Panc1 (cell line): ENCODE measurements around the gene RPL10A.

Experiments used
- POLR2AphosphoS5 ChIP-seq: IDR thresholded peaks from 2 replicates; pipeline ENCODE4 v1.6.1; 2012; ENCODE audit warnings: mild to moderate bottlenecking, low read depth, low read length, moderate library complexity
- SIN3A ChIP-seq: IDR thresholded peaks from 2 replicates; pipeline ENCODE4 v1.6.1; 2012; ENCODE audit warnings: low read depth, mild to moderate bottlenecking, low read length, moderate library complexity, borderline replicate concordance; ENCODE audit not compliant: insufficient read depth
- TCF7L2 ChIP-seq: IDR thresholded peaks from 2 replicates; pipeline ENCODE4 v1.6.1; 2011; ENCODE audit warnings: mild to moderate bottlenecking, low read depth, low read length, inconsistent platforms
- TF ChIP-seq, protein P1 (sequence below): fragments of 450-650 bp; IDR thresholded peaks from 2 replicates; pipeline ENCODE4 v1.5.1; 2017; ENCODE audit warnings: mild to moderate bottlenecking
- TF ChIP-seq, protein P2 (sequence below), 2 experiments: IDR thresholded peaks; 2 replicates each; pipeline ENCODE4 v1.6.1; 2011 to 2012; ENCODE audit warnings: low read depth in 2 of 2, control low read depth in 1 of 2, low read length in 1 of 2, mild to moderate bottlenecking in 1 of 2, moderate library complexity in 1 of 2; ENCODE audit not compliant: insufficient read depth in 1 of 2

DNA sequence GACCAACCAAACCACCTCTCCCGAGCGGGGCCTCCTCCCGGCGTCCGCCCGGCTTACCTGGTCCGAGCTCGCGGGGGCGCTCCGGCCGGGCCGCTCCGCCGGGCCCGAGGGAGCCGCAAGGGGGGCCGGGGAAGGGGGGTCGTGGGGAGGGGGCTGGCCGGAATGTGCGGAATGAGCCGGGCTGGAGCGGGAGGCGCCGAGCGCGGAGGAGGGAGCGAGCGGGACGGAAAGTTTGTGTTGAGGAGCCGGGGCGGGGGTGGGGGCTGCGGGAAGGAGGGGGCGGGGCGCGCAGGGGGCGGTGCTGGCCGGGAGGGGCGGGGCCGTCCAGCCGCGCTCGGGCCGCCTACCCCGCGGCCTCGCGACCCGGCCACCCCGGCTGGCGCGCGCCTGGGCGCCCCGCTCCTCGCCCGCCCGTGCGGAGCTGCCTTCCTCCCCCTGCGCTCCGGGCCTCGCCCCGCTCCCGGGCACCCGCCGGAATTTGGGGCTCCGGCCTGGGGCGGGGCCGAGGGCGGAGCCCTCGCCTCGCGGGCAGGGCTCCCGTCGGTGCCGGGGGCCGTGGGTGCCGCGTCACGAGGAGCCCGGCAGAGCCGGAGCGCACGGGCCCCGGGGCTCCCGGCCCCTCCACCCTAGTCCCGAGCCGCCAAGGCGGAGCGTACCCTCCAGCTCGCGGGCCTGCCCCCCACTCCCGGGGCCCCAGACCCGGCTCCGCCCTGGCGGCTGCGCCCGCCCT, 28.8 kb downstream of the RPL10A start, which contains the start of gene TEAD3:
- TF ChIP-seq, protein P1, sequence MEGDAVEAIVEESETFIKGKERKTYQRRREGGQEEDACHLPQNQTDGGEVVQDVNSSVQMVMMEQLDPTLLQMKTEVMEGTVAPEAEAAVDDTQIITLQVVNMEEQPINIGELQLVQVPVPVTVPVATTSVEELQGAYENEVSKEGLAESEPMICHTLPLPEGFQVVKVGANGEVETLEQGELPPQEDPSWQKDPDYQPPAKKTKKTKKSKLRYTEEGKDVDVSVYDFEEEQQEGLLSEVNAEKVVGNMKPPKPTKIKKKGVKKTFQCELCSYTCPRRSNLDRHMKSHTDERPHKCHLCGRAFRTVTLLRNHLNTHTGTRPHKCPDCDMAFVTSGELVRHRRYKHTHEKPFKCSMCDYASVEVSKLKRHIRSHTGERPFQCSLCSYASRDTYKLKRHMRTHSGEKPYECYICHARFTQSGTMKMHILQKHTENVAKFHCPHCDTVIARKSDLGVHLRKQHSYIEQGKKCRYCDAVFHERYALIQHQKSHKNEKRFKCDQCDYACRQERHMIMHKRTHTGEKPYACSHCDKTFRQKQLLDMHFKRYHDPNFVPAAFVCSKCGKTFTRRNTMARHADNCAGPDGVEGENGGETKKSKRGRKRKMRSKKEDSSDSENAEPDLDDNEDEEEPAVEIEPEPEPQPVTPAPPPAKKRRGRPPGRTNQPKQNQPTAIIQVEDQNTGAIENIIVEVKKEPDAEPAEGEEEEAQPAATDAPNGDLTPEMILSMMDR: no peak
- TF ChIP-seq, protein P2, sequence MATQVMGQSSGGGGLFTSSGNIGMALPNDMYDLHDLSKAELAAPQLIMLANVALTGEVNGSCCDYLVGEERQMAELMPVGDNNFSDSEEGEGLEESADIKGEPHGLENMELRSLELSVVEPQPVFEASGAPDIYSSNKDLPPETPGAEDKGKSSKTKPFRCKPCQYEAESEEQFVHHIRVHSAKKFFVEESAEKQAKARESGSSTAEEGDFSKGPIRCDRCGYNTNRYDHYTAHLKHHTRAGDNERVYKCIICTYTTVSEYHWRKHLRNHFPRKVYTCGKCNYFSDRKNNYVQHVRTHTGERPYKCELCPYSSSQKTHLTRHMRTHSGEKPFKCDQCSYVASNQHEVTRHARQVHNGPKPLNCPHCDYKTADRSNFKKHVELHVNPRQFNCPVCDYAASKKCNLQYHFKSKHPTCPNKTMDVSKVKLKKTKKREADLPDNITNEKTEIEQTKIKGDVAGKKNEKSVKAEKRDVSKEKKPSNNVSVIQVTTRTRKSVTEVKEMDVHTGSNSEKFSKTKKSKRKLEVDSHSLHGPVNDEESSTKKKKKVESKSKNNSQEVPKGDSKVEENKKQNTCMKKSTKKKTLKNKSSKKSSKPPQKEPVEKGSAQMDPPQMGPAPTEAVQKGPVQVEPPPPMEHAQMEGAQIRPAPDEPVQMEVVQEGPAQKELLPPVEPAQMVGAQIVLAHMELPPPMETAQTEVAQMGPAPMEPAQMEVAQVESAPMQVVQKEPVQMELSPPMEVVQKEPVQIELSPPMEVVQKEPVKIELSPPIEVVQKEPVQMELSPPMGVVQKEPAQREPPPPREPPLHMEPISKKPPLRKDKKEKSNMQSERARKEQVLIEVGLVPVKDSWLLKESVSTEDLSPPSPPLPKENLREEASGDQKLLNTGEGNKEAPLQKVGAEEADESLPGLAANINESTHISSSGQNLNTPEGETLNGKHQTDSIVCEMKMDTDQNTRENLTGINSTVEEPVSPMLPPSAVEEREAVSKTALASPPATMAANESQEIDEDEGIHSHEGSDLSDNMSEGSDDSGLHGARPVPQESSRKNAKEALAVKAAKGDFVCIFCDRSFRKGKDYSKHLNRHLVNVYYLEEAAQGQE (IDR thresholded peaks at IDR 0.05; ENCODE audit: insufficient read depth in 1 of 2, low read depth in 2 of 2, low read length in 1 of 2): no peak
- no peak for TF ChIP-seq POLR2AphosphoS5
- TF ChIP-seq TCF7L2: no peak
- TF ChIP-seq SIN3A: no peak
